Stimulated activated CD8-positive, alpha-beta memory T cell treated with anti-CD3 and anti-CD28 coated beads, Interleukin-4, amount 100 ng/mL, for 4 hours (primary cell): ENCODE results near the gene IL24.
"Not testable (repeated sequence)": the region's sequence is repeated elsewhere in the genome, so short reads cannot be mapped to it uniquely, and the experiment has no call there.

Experiments
- DNase-seq, 2 donors: peaks; one replicate each; pipeline ENCODE4 v3.0.0-alpha.2; 2020; ENCODE audit warnings: low read depth in 2 of 2, low spot score in 1 of 2

IL24 gene, protein sequence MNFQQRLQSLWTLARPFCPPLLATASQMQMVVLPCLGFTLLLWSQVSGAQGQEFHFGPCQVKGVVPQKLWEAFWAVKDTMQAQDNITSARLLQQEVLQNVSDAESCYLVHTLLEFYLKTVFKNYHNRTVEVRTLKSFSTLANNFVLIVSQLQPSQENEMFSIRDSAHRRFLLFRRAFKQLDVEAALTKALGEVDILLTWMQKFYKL

DNA sequence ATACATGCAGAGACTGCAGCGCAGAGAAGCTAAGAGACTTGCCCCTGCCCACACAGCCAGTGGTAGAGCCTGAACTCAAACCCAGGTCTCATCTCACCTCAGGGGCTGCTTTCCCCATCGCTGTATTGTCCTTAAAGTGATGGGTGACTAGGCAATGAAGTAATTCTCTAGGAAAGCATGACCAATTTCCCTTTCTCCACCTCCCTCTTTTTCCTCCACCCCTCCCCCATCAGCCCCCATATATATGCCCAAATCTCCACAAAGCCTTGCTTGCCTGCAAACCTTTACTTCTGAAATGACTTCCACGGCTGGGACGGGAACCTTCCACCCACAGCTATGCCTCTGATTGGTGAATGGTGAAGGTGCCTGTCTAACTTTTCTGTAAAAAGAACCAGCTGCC, at the start of gene IL24:
TSS of gene IL24 (plus strand) at position 269 of the 400 bp plus-strand sequence. CDS start 390 bp downstream, outside the sequence.
- DNase-seq: no peak

DNA sequence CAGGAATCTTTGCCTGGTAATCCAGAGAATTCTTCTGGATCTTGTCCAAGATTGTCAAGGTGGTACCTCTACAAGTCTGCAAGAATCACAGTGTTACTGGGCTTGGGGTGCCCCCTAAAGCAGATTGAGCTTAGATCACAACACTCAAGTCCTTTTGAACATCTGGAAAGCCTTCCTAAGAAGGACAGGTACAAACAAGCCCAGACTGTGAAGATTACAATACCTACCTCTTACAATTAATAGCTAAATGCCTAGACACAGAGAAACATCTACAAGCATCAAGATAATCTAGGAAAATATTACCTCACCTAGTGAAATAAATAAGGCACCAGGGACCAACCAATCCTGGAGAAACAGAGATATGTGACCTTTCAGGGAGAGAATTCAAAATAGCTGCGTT, 49.3 kb upstream of the IL24 start:
- DNase-seq: no peak

DNA sequence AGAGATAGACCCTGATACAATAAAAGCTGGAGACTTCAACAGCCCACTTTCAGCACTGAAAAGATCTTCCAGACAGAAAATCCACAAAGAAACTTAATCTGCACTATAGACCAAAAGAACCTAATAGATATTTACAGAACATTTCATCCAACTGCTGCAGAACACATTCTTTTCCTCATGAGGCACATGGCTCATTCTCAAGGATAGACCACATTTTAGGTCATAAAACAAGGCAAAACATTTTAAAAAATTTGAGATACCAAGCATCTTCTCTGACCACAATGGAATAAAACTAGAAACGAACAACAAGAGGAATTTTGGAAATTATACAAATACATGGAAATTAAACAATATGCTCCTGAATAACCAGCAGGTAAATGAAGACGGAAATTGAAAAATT, 46.8 kb upstream of the IL24 start:
- no peak for DNase-seq

DNA sequence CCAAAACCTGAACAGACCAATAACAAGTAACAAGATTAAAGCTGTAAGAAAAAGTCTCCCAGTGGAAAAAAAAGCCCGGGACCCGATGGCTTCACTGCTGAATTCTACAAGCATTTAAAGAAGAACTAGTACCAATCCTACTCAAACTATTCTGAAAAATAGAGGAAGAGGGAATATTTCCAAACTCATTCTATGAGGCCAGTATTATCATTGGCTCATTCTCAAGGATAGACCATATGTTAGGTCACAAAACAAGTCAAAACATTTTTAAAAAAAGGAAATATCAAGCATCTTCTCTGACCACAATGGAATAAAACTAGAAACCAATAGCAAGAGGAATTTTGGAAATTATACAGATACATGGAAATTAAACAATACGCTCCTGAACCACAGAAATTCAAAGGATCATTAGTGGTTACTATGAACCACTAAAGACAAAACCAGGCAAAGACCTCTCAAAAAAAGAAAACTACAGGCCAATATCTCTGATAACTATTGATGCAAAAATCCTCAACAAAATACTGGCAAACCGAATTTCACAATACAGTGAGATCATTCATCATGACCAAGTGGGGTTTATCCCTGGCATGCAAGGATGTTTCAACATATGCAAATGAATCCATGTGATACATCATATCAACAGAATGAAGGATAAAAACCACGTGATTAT, 45.8 kb upstream of the IL24 start:
- no peak for DNase-seq

DNA sequence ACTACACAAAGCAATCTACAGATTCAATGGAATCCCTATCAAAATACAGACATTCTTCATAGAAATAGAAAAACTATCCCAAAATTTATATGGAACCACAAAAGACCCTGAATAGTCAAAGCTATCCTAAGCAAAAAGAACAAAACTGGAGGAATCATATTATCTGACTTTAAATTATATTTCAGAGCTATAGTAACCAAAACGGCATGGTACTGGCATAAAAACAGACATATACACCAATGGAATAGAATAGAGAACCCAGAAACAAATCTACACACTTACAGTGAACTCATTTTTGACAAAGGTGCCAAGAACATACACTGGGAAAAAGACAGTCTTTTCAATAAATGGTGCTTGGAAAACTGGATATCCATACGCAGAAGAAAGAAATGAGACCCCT, 44.6 kb upstream of the IL24 start:
- not testable (repeated sequence) for DNase-seq

DNA sequence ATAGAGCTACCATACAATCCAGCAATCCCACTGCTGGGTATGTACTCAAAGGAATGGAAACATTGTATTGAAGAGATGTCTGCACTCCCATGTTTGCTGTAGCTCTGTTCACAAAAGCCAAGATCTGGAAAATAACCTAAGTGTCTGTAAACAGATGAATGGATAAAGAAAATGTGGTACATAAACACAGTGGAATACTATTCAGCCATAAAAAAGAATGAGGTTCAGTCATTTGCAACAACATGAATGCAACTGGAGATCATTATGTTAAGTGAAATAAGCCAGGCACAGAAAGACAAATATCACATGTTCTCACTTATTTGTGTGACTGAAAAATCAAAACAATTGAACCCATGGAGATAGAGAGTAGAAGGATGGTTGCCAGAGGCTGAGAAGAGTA, 43.5 kb upstream of the IL24 start:
- DNase-seq: not testable (repeated sequence)

DNA sequence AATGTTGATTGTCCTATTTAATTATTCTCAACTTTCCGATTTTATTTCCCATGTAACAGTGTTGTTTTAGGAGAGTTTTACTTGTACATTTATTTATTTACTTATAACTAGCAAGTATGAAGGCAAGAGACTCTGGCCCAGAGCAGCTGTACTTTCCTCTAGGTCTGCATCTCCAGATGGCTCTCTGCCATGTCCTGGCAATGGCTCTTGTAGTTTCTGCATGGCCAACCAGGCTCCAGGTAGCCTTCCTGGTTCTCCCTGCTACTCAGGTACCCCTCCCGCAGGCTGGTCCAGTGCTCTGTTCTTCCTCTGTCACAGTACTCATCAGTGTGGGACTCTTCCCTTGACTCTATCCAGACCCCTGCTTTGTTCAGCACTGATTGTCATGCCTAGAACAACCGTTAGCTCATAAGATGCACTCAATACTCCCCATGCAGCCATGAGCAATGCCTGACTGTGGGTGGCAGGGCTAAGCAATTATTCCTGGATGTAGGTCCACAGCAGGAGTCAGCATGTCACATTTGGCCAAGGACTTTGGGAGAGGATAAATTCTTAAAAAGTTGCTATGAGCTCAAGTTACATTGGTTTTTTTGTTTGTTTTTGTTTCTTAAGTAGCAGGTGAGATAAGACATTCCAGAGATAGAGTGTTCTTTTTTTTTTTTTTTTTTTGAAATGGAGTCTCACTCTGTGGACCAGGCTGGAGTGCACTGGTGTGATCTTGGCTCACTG, 42.7 kb upstream of the IL24 start:
- no peak for DNase-seq

DNA sequence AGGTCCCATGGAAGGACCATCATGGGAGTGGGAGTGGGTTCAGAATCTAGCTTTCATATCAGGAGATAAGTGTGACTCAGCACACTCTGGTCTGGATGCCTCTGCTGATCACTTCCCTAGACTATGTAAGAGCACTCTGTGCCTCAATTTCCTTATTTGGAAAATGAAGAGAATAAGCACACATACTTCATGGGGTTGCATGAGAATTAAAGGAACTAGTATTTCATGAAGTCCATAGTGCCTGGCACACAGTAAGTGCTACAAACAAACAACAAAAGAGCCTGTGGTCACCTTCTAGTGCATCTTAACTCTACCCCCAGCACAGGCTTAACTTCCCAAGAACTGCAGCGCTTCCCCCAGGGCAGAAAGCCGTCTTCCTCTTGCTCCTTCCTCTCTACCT, 41.4 kb upstream of the IL24 start:
- no peak for DNase-seq

DNA sequence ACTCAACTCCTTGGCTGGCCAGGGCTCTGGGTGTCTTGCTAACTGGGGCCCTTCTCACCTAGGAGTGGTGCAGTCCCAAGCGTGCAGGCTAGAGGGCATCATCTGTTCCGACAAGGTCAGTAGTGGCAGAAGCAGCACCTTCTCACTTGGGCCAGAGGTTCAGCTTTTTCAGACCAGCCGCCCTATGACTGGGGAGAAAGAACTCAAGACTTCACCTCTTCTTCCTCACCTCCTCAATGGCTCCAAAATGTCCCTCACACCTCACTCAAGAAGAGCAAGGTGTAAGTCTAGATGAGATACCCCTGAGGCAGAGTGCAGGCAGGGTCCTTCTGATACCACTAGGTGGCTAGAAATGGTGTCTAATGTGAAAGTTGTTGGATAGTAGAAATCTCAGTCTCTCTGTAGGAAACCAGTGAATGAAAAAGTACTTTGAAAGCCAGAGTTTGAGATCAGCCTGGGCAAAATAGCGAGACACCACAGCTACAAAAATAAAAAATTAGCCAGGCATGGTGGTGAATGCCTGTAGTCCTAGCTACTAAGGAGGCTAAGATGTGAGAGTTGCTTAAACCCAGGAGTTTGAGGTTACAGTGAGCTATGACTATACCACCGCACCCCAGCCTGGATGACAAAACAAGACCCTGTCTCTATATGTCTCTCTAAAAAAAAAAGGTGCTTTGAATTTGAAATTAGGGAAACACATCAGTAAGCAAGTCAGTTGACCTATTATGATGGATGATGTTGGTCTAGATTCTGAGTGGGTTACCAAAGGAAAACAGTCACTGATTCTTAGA, 40.4 kb upstream of the IL24 start:
- no peak for DNase-seq

DNA sequence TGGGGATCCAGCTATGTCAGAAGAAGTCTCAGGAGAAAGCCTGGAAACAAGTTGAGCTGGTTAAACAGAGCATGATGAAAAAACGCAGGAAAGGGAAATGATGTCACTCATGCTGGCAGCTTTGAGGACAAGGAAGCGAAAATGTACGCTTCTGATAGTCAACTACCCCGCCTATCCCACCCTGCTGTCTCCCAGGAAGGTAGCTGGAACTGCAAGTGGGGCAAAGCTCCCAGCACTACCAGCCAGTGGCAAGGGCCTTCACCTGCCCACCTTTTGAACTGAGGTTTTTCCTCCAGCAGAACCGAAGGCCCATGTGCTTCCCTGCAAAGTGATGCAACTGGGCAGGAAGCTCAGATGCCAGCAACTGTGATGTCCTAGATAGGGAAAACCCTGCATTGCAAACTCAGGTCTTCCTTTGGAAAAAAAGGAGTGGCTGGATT, 38.1 kb upstream of the IL24 start:
- no peak for DNase-seq

DNA sequence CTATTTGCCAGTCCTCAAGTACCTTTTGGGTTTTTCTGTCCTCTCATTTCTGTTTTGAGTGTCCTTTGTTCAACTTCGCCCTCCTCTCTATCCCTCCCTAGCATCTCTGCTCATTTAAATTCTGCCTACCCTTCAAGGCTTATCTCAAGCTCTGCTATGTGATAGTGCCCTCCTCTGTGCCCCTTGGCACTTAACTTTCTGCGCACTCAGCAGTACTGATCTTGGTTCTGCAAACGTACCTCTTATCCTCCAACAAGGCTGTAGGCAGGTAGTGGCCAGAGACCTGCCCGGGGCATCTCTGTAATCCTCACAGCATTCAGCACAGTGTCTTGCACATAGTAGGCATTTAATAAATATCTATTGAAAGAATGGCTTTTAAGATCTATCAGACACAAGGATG, 37.1 kb upstream of the IL24 start:
- no peak for DNase-seq

DNA sequence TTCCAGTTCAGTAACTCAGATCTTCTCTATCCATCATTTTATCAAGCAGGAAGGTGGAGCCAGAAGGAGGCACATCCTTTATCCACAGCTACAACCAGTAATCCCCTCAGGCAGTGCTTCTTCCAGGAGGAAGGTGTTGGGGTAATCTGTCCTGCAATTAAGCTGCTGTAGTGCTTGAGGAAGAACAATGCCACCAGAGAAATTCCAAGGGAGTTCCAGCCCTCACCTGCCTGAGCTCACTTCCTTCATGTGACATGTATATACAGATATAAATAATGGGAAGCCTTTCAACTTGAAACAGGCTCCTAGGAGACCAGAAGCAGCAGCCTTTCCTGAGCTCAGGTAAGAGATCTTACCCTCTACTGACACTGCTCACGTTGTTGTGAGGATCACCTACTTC, 34.0 kb upstream of the IL24 start:
- no peak for DNase-seq

DNA sequence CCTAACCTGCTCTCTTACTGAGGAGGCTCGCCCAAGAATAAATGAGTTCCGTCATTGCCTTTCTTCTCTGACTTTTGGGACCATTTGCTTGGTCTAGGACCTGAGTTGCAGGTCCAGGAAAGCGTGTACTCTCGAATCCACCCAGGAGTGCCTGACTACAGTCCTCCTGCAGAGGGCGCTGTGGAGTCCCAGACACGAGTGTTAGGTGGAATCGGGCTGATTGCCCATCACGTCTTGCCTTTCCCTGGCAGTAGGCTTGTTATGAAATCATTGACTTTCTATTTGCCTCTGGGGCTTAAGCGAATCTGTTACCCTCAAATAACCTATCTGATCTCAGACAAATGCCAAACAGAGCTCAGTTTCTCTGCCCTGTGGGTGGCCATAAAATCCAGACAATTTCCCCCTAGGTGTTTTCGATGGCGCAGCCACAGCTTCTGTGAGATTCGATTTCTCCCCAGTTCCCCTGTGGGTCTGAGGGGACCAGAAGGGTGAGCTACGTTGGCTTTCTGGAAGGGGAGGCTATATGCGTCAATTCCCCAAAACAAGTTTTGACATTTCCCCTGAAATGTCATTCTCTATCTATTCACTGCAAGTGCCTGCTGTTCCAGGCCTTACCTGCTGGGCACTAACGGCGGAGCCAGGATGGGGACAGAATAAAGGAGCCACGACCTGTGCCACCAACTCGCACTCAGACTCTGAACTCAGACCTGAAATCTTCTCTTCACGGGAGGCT, 32.1 kb upstream of the IL24 start, which contains the start of gene IL20:
TSS of gene IL20 (plus strand) at position 685 of the 733 bp plus-strand sequence. CDS start 230 bp downstream, outside the sequence.
- DNase-seq: peak; percentile 59 to 82

DNA sequence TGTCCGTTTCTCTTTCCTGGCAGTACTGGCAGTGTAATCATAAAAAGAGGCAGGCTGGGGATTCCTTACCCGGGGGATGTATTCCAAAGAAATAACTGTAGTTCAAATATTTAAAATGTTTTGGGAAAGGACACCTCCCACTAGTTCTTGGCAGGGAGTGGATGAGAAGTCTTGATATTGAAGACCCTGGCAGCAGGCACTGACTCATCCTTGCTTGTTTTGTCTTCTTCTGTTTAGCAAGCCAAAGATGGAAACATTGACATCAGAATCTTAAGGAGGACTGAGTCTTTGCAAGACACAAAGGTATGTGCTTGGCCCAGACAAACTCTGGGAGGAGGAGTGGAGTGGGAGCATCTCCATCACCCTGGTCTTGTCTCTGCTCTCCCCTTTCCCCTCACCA, 31.2 kb upstream of the IL24 start:
- no peak for DNase-seq

DNA sequence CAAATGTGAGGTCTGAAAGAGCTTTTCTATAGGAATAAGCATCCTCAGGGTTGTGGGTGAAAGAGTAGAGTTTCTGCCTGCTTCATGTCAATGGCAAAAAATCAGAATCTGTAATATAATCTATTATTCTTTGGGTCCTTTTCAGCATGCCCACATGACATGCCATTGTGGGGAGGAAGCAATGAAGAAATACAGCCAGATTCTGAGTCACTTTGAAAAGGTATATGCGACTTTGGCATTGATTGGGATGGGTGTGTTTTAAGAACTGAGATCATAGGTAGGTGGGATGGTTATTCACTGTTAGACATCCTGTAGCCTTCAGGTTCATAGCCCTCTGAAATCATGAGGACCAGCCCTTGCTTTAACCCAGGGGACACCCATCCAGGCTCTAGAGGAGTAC, 30.0 kb upstream of the IL24 start:
- DNase-seq: no peak

DNA sequence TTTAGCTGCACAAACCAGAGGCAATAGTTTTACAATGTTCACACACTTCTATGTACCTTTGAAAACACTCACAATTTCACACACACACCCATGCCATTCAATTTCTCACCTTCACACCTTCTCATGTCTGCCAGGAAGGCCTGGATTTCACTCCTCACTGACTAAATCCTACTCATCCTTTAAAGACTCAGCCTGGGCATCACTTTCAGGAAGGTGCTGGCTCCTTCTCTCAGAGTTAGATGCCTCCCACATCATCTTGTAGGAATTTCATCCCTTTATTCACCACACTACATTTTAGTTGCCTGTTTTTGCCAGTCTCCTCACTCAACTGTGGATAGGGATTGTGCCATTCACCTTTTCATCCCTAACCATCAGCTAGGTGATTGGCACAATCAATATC, 29.5 kb upstream of the IL24 start:
- DNase-seq: no peak

DNA sequence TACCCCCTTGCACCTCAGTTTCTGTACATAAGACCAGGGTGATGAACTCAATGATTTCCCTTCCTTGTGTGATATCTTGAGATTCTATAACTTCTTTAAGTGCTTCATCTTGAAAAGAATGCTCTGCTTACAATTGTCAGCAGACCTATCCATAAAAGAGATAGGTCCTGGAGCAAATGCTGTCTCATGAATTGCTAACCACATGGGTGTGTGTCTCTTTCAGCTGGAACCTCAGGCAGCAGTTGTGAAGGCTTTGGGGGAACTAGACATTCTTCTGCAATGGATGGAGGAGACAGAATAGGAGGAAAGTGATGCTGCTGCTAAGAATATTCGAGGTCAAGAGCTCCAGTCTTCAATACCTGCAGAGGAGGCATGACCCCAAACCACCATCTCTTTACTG, 29.0 kb upstream of the IL24 start:
- no peak for DNase-seq

DNA sequence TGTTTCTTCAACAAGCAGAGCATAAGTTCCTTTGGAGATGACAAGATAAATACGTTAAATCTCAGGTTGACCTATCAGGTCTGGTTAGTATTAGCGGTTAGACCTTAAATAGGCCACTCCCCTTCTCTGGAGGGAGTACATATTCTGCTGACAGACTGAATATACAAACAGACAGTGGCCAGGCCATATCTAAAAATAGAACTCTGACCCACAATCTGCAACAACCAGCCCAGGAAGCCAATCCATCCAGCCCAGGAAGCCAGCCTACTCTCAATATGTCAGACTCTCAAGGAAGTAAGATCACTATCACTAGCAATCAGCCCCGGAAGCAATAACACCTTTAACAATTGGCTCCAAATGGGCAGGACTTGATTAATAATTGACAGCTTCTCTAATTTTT, 25.1 kb upstream of the IL24 start:
- DNase-seq: no peak

DNA sequence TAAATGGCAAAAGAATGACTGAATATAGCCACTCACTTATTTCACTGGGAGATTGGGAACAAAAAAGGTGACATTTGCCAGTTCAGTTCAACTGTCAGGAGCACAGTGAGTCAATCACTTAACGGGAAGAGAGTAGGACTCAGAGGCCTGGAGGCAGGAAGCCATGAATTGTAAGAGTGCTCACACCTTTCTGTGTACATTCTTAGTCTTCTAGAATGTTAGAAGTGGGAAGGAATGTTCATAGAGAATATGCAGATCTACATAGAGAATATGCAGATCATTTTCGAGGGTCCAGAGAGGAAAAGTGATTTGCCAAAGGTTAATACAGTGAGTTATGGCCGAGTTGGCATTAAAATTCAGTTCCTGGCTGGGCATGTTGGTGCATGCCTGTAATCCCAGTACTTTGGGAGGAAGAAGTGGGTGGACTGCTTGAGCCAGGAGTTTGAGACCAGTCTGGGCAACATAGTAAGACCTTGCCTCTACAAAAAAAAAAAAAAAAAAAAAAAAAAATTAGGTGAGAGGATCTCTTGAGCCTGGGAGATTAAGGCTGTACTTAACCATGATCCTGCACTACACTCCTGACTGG, 23.5 kb upstream of the IL24 start:
- DNase-seq: no peak

DNA sequence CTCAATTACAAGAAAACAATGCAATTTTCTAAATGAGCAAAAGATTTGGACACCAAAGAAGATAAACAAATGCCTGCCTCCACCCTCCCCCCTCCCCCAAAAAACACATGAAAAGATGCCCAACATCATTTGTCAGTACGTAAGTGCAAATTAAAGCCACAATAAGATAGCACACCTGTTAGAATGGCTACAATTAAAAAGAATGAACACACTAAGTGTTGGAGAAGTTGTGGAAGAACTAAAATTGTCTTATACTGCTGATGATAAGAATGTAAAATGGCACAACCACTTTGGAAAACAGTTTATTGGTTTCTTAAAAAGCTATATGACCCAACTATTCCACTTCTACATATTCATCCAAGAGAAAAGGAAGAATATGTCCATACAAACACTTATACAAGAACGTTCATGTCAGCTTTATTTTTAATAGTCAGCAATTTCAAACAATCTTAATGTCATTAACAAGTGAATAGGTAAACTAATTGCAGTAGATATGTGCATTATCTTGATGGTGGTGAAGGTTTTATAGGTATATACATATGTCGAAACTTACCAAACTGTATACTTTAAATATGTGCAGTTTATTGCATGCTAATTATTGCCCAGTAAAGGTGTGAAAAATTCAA, 21.4 kb upstream of the IL24 start:
- no peak for DNase-seq
